ENCODE results near the gene MAN1A1. TPM values are rescaled to one million over a fixed set of nuclear protein-coding genes. Genes with fewer than 3 reads are reported as not detected.

The MAN1A1 gene
- total RNA-seq, 2 experiments from 2014 or later: 13.7 to 13.9 TPM

- no peak for ATAC-seq
- Mint-ChIP-seq H3K9me3 (ENCODE audit: insufficient read depth) (no peaks in the 10 kb centered on the region), H3K27me3 (ENCODE audit: low read depth) (no peaks in the 10 kb centered on the region), H3K4me1 (ENCODE audit: low read depth) (no peaks in the 10 kb centered on the region), H3K4me3 (no peak overlapping the region), H3K27ac (no peak overlapping the region), H3K36me3 (ENCODE audit: low read depth) (peaks cover 12% of the 10 kb centered on the region)
- POLR2A ChIA-PET: interaction anchor here (0.8 kb wide), 1 partner anchor 356 kb away, joined by 3 read pairs; no protein-coding TSS in a partner anchor
- DNase-seq: no peak
- CTCF ChIA-PET: no interaction called here
Measured at GRCh38 chr6:119240257-119241110, 109.1 kb downstream of the MAN1A1 start.

GRCh38 chr6:119237177-119237715 is 112.3 kb downstream of the MAN1A1 start:
- ChIA-PET POLR2A (no interaction called here), CTCF (no interaction called here)
- H3K27me3 Mint-ChIP-seq (ENCODE audit: low read depth): no peaks in the 10 kb centered on the region

DNA sequence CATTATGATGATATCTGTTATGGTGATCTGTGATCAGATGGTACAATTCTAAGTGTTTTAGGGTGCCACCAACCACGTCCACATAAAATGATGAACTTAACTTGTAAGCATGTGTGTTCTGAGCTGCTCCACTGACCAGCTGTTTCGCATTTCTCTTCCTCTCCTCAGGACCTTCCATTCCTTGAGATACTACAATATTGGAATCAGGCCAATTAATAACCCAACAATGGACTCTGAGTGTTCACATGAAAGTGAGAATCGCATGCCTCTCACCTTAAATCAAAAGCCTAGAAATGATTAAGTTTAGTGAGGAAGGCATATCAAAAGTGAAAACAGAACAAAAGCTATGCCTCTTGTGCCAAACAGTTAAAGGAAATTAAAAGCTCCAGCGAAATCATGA is 114.6 kb downstream of the MAN1A1 start:
- no peak overlapping the region for H3K27ac Mint-ChIP-seq
- no peaks in the 10 kb centered on the region for H3K27me3 Mint-ChIP-seq (ENCODE audit: low read depth)
- DNase-seq (no peak), ATAC-seq (no peak)
- no peak overlapping the region for H3K4me3 Mint-ChIP-seq
- no peaks in the 10 kb centered on the region for H3K9me3 Mint-ChIP-seq (ENCODE audit: insufficient read depth)
- ChIA-PET POLR2A (no interaction called here), CTCF (no interaction called here)
- H3K36me3 Mint-ChIP-seq (ENCODE audit: low read depth): peaks cover 20% of the 10 kb centered on the region
- H3K4me1 Mint-ChIP-seq (ENCODE audit: low read depth): peaks cover 4% of the 10 kb centered on the region

More at GRCh38 chr6:119237177-119237715, 112.3 kb downstream of the MAN1A1 start:
- H3K4me3 Mint-ChIP-seq: no peak overlapping the region
- H3K9me3 Mint-ChIP-seq (ENCODE audit: insufficient read depth): no peaks in the 10 kb centered on the region
- no peak for DNase-seq
- no peak for ATAC-seq
- no peak overlapping the region for H3K27ac Mint-ChIP-seq
- H3K4me1 Mint-ChIP-seq (ENCODE audit: low read depth): peaks cover 4% of the 10 kb centered on the region
- peaks cover 20% of the 10 kb centered on the region for H3K36me3 Mint-ChIP-seq (ENCODE audit: low read depth)

DNA sequence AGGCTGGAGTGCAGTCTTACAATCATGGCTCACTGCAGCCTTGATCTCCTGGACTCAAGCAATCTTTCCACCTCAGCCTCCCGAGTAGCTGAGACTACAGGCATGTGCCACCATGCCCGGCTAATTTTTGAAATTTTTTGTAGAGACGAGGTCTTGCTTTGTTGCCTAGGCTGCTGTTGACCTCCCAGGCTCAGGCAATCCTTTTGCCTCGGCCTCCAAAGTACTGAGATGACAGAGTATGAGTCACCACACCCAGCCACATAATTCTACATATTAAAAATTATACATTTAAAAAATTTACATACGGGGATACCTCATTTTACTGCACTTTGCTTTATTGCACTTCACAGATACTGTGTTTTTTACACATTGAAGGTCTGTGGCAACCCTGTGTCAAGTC is 115.1 kb downstream of the MAN1A1 start:
- POLR2A ChIA-PET: no interaction called here
- Mint-ChIP-seq H3K4me3 (no peak overlapping the region), H3K27ac (no peak overlapping the region), H3K9me3 (ENCODE audit: insufficient read depth) (no peaks in the 10 kb centered on the region), H3K27me3 (ENCODE audit: low read depth) (no peaks in the 10 kb centered on the region), H3K4me1 (ENCODE audit: low read depth) (peaks cover 4% of the 10 kb centered on the region), H3K36me3 (ENCODE audit: low read depth) (peaks cover 20% of the 10 kb centered on the region)
- ATAC-seq (no peak), DNase-seq (no peak)
- CTCF ChIA-PET: no interaction called here

- no peak for ATAC-seq
- Mint-ChIP-seq H3K27me3 (ENCODE audit: low read depth) (no peaks in the 10 kb centered on the region), H3K27ac (no peak overlapping the region), H3K4me3 (no peak overlapping the region), H3K9me3 (ENCODE audit: insufficient read depth) (no peaks in the 10 kb centered on the region), H3K4me1 (ENCODE audit: low read depth) (peaks cover 4% of the 10 kb centered on the region), H3K36me3 (ENCODE audit: low read depth) (peaks cover 20% of the 10 kb centered on the region)
- no peak for DNase-seq
- ChIA-PET POLR2A (no interaction called here), CTCF (no interaction called here)
Measured at GRCh38 chr6:119233312-119233984, 116.1 kb downstream of the MAN1A1 start.

DNA sequence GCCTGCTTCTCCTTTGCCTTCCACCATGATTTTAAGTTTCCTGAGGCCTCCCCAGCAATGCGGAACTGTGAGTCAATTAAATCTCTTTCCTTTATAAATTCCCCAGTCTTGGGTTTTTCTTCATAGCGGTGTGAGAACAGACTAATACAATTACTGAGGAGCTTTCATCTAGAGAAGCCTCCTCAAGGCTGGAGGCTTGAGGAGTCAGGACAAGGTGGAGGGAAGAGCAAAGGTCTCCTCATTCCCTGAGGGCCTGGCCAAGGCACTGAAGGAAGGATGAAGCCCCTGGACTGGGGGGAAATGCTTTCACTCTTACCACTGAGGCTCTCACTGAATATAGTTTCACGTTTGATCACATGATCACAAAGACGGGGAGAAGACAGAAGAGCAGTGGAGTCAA is 118.2 kb downstream of the MAN1A1 start:
- Mint-ChIP-seq H3K4me3 (no peak overlapping the region), H3K4me1 (ENCODE audit: low read depth) (peaks cover 4% of the 10 kb centered on the region), H3K36me3 (ENCODE audit: low read depth) (peaks cover 14% of the 10 kb centered on the region), H3K27me3 (ENCODE audit: low read depth) (no peaks in the 10 kb centered on the region), H3K27ac (no peak overlapping the region), H3K9me3 (ENCODE audit: insufficient read depth) (no peaks in the 10 kb centered on the region)
- DNase-seq (no peak), ATAC-seq (no peak)
- CTCF ChIA-PET: no interaction called here
- POLR2A ChIA-PET: interaction anchor here (0.6 kb wide), 1 partner anchor 396 kb away, joined by 4 read pairs; no protein-coding TSS in a partner anchor

DNA sequence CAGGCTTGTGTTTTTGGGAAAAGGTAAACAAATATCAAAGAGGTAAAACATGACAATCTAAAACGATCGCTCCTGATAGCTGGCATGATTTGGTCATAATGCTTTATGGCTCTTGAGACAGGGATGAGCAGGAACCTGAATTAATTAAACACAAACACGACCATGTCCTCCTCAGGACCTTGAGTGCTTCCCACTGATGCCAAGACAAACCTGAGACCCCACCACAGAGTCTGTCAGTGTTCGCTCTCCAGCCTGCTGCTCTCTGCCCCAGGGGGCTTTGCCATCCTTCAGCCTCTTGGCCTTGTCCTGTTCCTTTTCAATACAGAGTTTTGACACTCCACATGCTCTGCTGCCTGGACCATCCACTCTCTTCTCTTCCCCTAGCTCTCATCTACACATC is 119.4 kb downstream of the MAN1A1 start:
- DNase-seq (no peak), ATAC-seq (no peak)
- Mint-ChIP-seq H3K4me3 (no peak overlapping the region), H3K27me3 (ENCODE audit: low read depth) (no peaks in the 10 kb centered on the region), H3K4me1 (ENCODE audit: low read depth) (peaks cover 2% of the 10 kb centered on the region), H3K27ac (no peak overlapping the region), H3K9me3 (ENCODE audit: insufficient read depth) (no peaks in the 10 kb centered on the region), H3K36me3 (ENCODE audit: low read depth) (peaks cover 7% of the 10 kb centered on the region)
- ChIA-PET CTCF (interaction anchor here (1.1 kb wide), 1 partner anchor 84 kb away, joined by 3 read pairs; no protein-coding TSS in a partner anchor), POLR2A (no interaction called here)

- DNase-seq (no peak), ATAC-seq (no peak)
- no peak overlapping the region for H3K4me3 Mint-ChIP-seq
- POLR2A ChIA-PET: no interaction called here
- H3K4me1 Mint-ChIP-seq (ENCODE audit: low read depth): no peaks in the 10 kb centered on the region
- H3K36me3 Mint-ChIP-seq (ENCODE audit: low read depth): no peaks in the 10 kb centered on the region
- no peak overlapping the region for H3K27ac Mint-ChIP-seq
- H3K27me3 Mint-ChIP-seq (ENCODE audit: low read depth): no peaks in the 10 kb centered on the region
- H3K9me3 Mint-ChIP-seq (ENCODE audit: insufficient read depth): no peaks in the 10 kb centered on the region
- CTCF ChIA-PET: no interaction called here
Measured at GRCh38 chr6:119227377-119227776, 122.2 kb downstream of the MAN1A1 start.

DNA sequence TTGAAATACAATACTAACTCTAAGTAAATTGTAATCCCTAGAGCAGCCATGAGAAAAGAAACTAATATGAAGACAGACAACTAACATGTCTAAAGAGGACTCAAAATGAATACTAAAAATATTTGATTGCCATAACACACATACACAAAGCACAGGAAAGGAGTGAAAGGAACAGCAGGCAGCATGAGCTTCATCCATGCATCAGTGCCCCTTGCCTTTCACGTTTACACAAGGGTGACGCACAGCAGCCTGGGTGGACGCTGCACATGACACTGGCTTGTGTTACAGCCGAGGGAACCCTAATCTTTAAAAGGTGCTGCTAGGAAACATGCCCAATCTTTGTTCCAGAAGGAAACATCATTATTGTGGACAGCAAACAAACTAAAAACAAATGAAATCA is 123.5 kb downstream of the MAN1A1 start:
- no peaks in the 10 kb centered on the region for H3K27me3 Mint-ChIP-seq (ENCODE audit: low read depth)
- ATAC-seq (no peak), DNase-seq (no peak)
- no peak overlapping the region for H3K27ac Mint-ChIP-seq
- H3K4me1 Mint-ChIP-seq (ENCODE audit: low read depth): no peaks in the 10 kb centered on the region
- H3K36me3 Mint-ChIP-seq (ENCODE audit: low read depth): no peaks in the 10 kb centered on the region
- CTCF ChIA-PET: no interaction called here
- POLR2A ChIA-PET: no interaction called here
- H3K9me3 Mint-ChIP-seq (ENCODE audit: insufficient read depth): no peaks in the 10 kb centered on the region
- no peak overlapping the region for H3K4me3 Mint-ChIP-seq

DNA sequence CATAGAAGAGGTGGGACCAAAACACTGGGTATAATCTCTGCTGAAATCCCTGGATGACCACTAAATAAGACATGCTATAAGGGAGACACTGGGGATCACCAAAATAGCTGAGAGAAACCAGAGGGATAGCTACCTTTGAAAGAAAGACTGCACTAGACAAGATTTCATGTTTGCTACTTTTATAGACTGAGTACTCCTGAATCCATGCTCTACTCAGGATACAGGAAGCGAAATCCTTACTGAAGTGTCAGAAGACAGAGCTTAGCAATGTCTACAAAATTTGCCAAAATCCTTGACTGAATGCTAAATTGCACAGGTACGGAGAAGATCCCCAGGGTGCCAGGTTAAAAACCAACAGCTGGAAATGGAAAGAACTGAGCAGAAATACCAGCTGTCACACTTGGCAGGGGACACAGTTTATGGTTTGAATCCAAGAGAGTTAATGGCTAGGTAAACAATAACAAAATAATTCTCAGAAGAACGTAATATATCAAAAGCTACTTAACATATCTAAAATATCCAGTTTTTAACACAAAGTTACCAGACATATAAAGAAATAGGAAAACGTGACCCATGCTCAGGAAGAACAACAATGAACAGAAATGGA is 125.4 kb downstream of the MAN1A1 start:
- POLR2A ChIA-PET: no interaction called here
- Mint-ChIP-seq H3K9me3 (ENCODE audit: insufficient read depth) (no peaks in the 10 kb centered on the region), H3K4me1 (ENCODE audit: low read depth) (no peaks in the 10 kb centered on the region), H3K4me3 (no peak overlapping the region), H3K27ac (no peak overlapping the region), H3K36me3 (ENCODE audit: low read depth) (no peaks in the 10 kb centered on the region), H3K27me3 (ENCODE audit: low read depth) (no peaks in the 10 kb centered on the region)
- ATAC-seq: no peak
- CTCF ChIA-PET: no interaction called here
- no peak for DNase-seq

DNA sequence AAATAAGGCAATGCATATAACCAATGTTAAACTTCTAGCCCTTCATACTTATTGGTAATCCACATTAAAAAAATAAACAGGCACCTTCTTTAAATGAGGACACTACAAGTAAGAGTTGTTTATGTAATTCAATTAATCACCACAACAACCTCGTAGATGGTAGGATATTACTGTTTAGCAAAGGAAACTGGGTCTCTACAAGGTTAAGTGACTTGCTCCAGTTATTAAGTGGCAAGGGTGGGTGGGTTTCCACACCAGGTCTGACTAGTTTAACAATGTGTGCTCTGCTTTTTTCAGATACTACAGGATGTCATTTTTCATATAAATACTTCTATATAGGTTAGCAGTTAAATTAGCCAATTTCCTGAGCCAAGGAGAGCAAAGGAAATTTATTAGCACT is 129.1 kb downstream of the MAN1A1 start:
- H3K9me3 Mint-ChIP-seq (ENCODE audit: insufficient read depth): no peaks in the 10 kb centered on the region
- no peak overlapping the region for H3K4me3 Mint-ChIP-seq
- ATAC-seq: no peak
- H3K27ac Mint-ChIP-seq: no peak overlapping the region
- H3K27me3 Mint-ChIP-seq (ENCODE audit: low read depth): no peaks in the 10 kb centered on the region
- POLR2A ChIA-PET: no interaction called here
- CTCF ChIA-PET: no interaction called here
- H3K36me3 Mint-ChIP-seq (ENCODE audit: low read depth): no peaks in the 10 kb centered on the region
- no peaks in the 10 kb centered on the region for H3K4me1 Mint-ChIP-seq (ENCODE audit: low read depth)
- no peak for DNase-seq

GRCh38 chr6:119218548-119218947 is 131.0 kb downstream of the MAN1A1 start:
- Mint-ChIP-seq H3K4me1 (ENCODE audit: low read depth) (no peaks in the 10 kb centered on the region), H3K27me3 (ENCODE audit: low read depth) (no peaks in the 10 kb centered on the region), H3K9me3 (ENCODE audit: insufficient read depth) (no peaks in the 10 kb centered on the region), H3K36me3 (ENCODE audit: low read depth) (no peaks in the 10 kb centered on the region), H3K27ac (no peak overlapping the region), H3K4me3 (no peak overlapping the region)
- no peak for DNase-seq
- no peak for ATAC-seq
- ChIA-PET CTCF (interaction anchor here (1.1 to 1.3 kb wide), 2 partner anchors 9 to 89 kb away, joined by 3 read pairs; no protein-coding TSS in a partner anchor), POLR2A (no interaction called here)

Measured in activated CD8-positive, alpha-beta T cell treated with anti-CD3 and anti-CD28 coated beads, Interleukin-2, amount 10 ng/mL, durations not matched to agents 7 days and 5 days (primary cell).